ENCODE data around the gene RPS6KA4. TPM values are rescaled to one million over a fixed set of nuclear protein-coding genes. Genes with fewer than 3 reads are reported as not detected.

RPS6KA4 gene
- total RNA-seq, 1 experiment from 2014 or later = 67.3 TPM

DNA sequence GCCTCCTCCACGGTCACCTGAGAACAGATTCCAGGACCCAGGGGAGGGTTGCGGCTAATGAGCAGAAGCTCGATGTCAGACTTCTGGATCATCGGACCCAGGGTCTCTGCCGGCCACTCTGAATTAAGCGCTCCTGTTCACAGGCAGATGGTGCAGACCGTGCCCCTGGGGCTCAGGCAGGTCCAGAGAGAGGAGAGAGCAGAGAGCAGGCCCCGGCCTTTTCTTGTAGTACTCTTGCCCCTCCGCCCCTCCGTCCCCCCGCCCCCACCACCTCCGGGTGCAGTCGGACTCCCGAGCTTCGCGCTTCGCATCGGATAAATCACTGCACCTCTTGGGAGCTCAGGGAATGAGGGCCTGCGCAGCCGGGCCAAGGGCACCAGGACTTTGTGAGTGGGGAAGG, 50.3 kb downstream of the RPS6KA4 start:
- ATAC-seq = no peak

DNA sequence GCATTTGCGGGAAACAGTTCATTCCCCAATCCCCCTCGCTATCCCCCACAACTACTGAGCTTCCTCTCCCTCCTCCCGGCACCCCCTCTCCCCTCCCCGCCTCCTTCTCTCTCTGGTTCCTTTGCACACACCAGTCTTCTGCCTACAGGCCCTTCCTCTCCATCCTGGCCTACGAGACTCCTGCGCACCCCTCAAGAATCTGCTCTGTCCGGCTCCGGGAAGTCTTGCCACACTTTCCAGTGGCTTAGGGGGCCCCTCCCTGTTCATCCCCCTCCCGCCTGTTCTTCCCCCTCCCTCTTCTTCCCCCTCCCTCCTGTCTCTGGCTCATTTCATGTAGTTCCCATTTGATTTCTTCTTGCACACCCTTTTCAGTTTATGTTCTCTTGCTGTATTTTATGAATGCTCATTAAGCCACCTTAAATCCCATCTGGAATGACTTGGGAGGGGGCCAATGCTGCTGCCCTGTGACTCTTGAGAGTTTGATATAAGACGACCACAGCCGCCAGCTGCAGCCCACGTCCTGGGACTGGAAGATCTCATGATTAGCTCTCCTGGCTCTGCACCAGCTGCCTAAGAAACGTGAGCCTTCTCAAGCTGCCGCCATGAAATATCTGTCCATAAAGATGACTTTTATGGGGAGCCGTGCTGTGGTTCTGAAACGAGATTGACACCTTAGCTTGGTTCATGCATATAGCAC, 50.9 kb downstream of the RPS6KA4 start:
- POLR2A ChIA-PET = no interaction called here

More for the DNA sequence above, 50.3 kb downstream of the RPS6KA4 start:
- TF ChIP-seq POLR2A (IDR thresholded peaks at IDR 0.05; ENCODE audit: borderline replicate concordance, extremely low read depth, insufficient read depth, insufficient read length) = no peak
- Histone ChIP-seq H3K4me3 (replicated peaks in 1 of 2; ENCODE audit: low read depth in 1 of 2, low read length in 2 of 2) (no peak overlapping the region), H4K20me1 (ENCODE audit: insufficient read depth) (no peaks in the 10 kb centered on the region), H3K9ac (ENCODE audit: low read length) (no peak overlapping the region), H3K79me2 (ENCODE audit: insufficient read depth, low read length) (no peaks in the 10 kb centered on the region), H3K27me3 (ENCODE audit: insufficient read depth, low read length) (no peaks in the 10 kb centered on the region), H3K4me2 (ENCODE audit: low read length) (no peak overlapping the region), H3K9me2 (ENCODE audit: insufficient read depth) (no peaks in the 10 kb centered on the region), H3K27ac (ENCODE audit: low read depth, low read length) (no peak overlapping the region), H3K9me3 (ENCODE audit: control insufficient read depth in 1 of 2, insufficient read depth in 1 of 2, low read depth in 1 of 2, low read length in 2 of 2) (no peaks in the 10 kb centered on the region), H3K36me3 (ENCODE audit: control insufficient read depth in 1 of 2, insufficient read depth in 2 of 2, low read length in 2 of 2) (no peaks in the 10 kb centered on the region), H3K4me1 (ENCODE audit: control insufficient read depth in 1 of 2, insufficient read depth in 2 of 2, low read length in 2 of 2) (no peaks in the 10 kb centered on the region), H2AFZ (ENCODE audit: low read depth, low read length, poor library complexity, severe bottlenecking) (no peak overlapping the region)
- ChIA-PET RAD21 (ENCODE audit: low non-redundant PET in 1 of 2, low total read pairs in 2 of 2, uncharacterized antibody in 2 of 2, unreplicated experiment in 2 of 2) (no interaction called here), POLR2A (no interaction called here), CTCF (interaction anchor here (1.2 kb wide), 1 partner anchor 40 kb away, joined by 3 read pairs; no protein-coding TSS in a partner anchor)
- DNase-seq (ENCODE audit: low read depth, low spot score) = no peak
- no TSS peak for BruUV-seq (replicated peaks)
- intact Hi-C loops (cut with micrococcal nuclease) = no loop called here

More for the DNA sequence above, 50.9 kb downstream of the RPS6KA4 start:
- Histone ChIP-seq H3K79me2 (ENCODE audit: insufficient read depth, low read length) (no peaks in the 10 kb centered on the region), H2AFZ (ENCODE audit: low read depth, low read length, poor library complexity, severe bottlenecking) (no peak overlapping the region), H3K27me3 (ENCODE audit: insufficient read depth, low read length) (no peaks in the 10 kb centered on the region), H3K4me1 (ENCODE audit: control insufficient read depth in 1 of 2, insufficient read depth in 2 of 2, low read length in 2 of 2) (no peaks in the 10 kb centered on the region), H3K9me2 (ENCODE audit: insufficient read depth) (no peaks in the 10 kb centered on the region), H3K9ac (ENCODE audit: low read length) (no peak overlapping the region), H3K36me3 (ENCODE audit: control insufficient read depth in 1 of 2, insufficient read depth in 2 of 2, low read length in 2 of 2) (no peaks in the 10 kb centered on the region), H3K4me3 (replicated peaks in 1 of 2; ENCODE audit: low read depth in 1 of 2, low read length in 2 of 2) (no peak overlapping the region), H3K27ac (ENCODE audit: low read depth, low read length) (no peak overlapping the region), H3K4me2 (ENCODE audit: low read length) (no peak overlapping the region), H3K9me3 (ENCODE audit: control insufficient read depth in 1 of 2, insufficient read depth in 1 of 2, low read depth in 1 of 2, low read length in 2 of 2) (no peaks in the 10 kb centered on the region), H4K20me1 (ENCODE audit: insufficient read depth) (no peaks in the 10 kb centered on the region)
- ChIA-PET RAD21 (ENCODE audit: low non-redundant PET in 1 of 2, low total read pairs in 2 of 2, uncharacterized antibody in 2 of 2, unreplicated experiment in 2 of 2) (no interaction called here), CTCF (interaction anchor here (1.2 kb wide), 1 partner anchor 39 kb away, joined by 3 read pairs; no protein-coding TSS in a partner anchor)
- DNase-seq (ENCODE audit: low read depth, low spot score) (no peak), ATAC-seq (no peak)
- TF ChIP-seq FOSL1 (IDR thresholded peaks at IDR 0.05; ENCODE audit: low read depth) (no peak), CBX3 (IDR thresholded peaks at IDR 0.05; ENCODE audit: low read depth) (no peak)
- TF ChIP-seq, protein P1, sequence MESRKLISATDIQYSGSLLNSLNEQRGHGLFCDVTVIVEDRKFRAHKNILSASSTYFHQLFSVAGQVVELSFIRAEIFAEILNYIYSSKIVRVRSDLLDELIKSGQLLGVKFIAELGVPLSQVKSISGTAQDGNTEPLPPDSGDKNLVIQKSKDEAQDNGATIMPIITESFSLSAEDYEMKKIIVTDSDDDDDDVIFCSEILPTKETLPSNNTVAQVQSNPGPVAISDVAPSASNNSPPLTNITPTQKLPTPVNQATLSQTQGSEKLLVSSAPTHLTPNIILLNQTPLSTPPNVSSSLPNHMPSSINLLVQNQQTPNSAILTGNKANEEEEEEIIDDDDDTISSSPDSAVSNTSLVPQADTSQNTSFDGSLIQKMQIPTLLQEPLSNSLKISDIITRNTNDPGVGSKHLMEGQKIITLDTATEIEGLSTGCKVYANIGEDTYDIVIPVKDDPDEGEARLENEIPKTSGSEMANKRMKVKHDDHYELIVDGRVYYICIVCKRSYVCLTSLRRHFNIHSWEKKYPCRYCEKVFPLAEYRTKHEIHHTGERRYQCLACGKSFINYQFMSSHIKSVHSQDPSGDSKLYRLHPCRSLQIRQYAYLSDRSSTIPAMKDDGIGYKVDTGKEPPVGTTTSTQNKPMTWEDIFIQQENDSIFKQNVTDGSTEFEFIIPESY (IDR thresholded peaks at IDR 0.05; ENCODE audit: extremely low read depth, insufficient replicate concordance, low read length) = no peak
- intact Hi-C loops (cut with micrococcal nuclease) = no loop called here
- BruUV-seq (replicated peaks) = no TSS peak

All from HCT116 (cell line).